GM21447 (cell line): ENCODE data around the gene CYP4F22.
"Not testable (repeated sequence)": the region's sequence is repeated elsewhere in the genome, so short reads cannot be mapped to it uniquely, and the experiment has no call there.

Source experiments
- ATAC-seq: cut with Tn5 transposase; IDR thresholded peaks from one replicate; pipeline ENCODE4 v1.9.1; 2021; ENCODE audit not compliant: unreplicated experiment

CYP4F22 gene

GRCh38 chr19:15508035-15508710 is at the start of gene CYP4F22:
TSS of gene CYP4F22 (plus strand) at chr19:15508525. CDS start at chr19:15525337, 16,812 bp downstream.
- ATAC-seq: no peak

GRCh38 chr19:15461694-15462093 is 46.6 kb upstream of the CYP4F22 start:
- ATAC-seq: no peak

- ATAC-seq: peak; percentile 45
Measured at GRCh38 chr19:15463861-15464371, 44.4 kb upstream of the CYP4F22 start.

GRCh38 chr19:15464394-15465385 is 43.6 kb upstream of the CYP4F22 start, which contains the start of gene RASAL3:
TSS of gene RASAL3 (minus strand) at chr19:15464544. CDS start at chr19:15464358, 186 bp downstream.
- peak; percentile 49 for ATAC-seq

- peak; percentile 60 for ATAC-seq
Measured at GRCh38 chr19:15466851-15467733, 41.2 kb upstream of the CYP4F22 start.

GRCh38 chr19:15467734-15468214 is 40.6 kb upstream of the CYP4F22 start:
- no peak for ATAC-seq

GRCh38 chr19:15468675-15469512 is 39.4 kb upstream of the CYP4F22 start:
- no peak for ATAC-seq

- ATAC-seq: no peak
Measured at GRCh38 chr19:15469513-15470297, 38.6 kb upstream of the CYP4F22 start.

GRCh38 chr19:15471639-15472101 is 36.7 kb upstream of the CYP4F22 start:
- no peak for ATAC-seq

- ATAC-seq: not testable (repeated sequence)
Measured at GRCh38 chr19:15473821-15474220, 34.5 kb upstream of the CYP4F22 start.

GRCh38 chr19:15475169-15475568 is 33.2 kb upstream of the CYP4F22 start:
- ATAC-seq: no peak

GRCh38 chr19:15475611-15476010 is 32.7 kb upstream of the CYP4F22 start:
- no peak for ATAC-seq

- no peak for ATAC-seq
Measured at GRCh38 chr19:15476325-15476724, 32.0 kb upstream of the CYP4F22 start.

GRCh38 chr19:15479391-15480345 is 28.7 kb upstream of the CYP4F22 start, which contains the start of gene PGLYRP2:
TSS of gene PGLYRP2 (minus strand) at chr19:15479501. CDS start at chr19:15479371, 130 bp downstream.
- no peak for ATAC-seq

- ATAC-seq: not testable (repeated sequence)
Measured at GRCh38 chr19:15480996-15481395, 27.3 kb upstream of the CYP4F22 start.

- not testable (repeated sequence) for ATAC-seq
Measured at GRCh38 chr19:15485768-15486167, 22.6 kb upstream of the CYP4F22 start.

- ATAC-seq: no peak
Measured at GRCh38 chr19:15487038-15487437, 21.3 kb upstream of the CYP4F22 start.
